ENCODE data around the gene PTPN4.
A peak's percentile ranks its signal among the peaks of the same experiment; 100 is the strongest.

DNA sequence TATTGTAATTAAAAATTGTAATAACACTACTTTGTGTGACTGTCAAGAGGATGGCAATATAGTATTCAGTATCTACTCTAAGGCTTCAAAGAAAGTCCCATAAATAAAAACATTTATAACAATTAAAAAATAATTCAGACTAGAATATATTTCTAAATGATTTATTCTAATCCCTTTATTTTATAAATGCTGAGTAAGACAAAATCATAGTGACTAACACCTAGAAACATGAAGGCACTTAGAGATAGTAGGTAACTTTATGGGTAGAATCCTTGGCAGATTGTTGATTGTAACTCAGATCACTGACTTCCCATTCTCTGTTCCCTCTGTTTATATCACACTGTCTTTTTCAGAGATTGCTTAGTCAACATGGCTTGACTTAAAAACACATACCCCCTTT lies 174.6 kb downstream of the PTPN4 start:
- TF ChIP-seq, protein P1, sequence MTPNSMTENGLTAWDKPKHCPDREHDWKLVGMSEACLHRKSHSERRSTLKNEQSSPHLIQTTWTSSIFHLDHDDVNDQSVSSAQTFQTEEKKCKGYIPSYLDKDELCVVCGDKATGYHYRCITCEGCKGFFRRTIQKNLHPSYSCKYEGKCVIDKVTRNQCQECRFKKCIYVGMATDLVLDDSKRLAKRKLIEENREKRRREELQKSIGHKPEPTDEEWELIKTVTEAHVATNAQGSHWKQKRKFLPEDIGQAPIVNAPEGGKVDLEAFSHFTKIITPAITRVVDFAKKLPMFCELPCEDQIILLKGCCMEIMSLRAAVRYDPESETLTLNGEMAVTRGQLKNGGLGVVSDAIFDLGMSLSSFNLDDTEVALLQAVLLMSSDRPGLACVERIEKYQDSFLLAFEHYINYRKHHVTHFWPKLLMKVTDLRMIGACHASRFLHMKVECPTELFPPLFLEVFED (CRISPR knock-in tag; conservative IDR thresholded peaks at IDR 0.05): no peak
- TF ChIP-seq, protein P2, sequence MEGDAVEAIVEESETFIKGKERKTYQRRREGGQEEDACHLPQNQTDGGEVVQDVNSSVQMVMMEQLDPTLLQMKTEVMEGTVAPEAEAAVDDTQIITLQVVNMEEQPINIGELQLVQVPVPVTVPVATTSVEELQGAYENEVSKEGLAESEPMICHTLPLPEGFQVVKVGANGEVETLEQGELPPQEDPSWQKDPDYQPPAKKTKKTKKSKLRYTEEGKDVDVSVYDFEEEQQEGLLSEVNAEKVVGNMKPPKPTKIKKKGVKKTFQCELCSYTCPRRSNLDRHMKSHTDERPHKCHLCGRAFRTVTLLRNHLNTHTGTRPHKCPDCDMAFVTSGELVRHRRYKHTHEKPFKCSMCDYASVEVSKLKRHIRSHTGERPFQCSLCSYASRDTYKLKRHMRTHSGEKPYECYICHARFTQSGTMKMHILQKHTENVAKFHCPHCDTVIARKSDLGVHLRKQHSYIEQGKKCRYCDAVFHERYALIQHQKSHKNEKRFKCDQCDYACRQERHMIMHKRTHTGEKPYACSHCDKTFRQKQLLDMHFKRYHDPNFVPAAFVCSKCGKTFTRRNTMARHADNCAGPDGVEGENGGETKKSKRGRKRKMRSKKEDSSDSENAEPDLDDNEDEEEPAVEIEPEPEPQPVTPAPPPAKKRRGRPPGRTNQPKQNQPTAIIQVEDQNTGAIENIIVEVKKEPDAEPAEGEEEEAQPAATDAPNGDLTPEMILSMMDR (IDR thresholded peaks at IDR 0.05 in 2 of 3, conservative IDR thresholded peaks at IDR 0.05 in 1 of 3; ENCODE audit: insufficient read depth in 2 of 3, low read depth in 1 of 3, low read length in 3 of 3): no peak
- TF ChIP-seq ZEB2 (IDR thresholded peaks at IDR 0.05) (no peak), ZBTB11 (CRISPR knock-in tag; IDR thresholded peaks at IDR 0.05) (no peak), USF2 (CRISPR knock-in tag; IDR thresholded peaks at IDR 0.05) (no peak), ZBTB7A (IDR thresholded peaks at IDR 0.05; ENCODE audit: borderline replicate concordance, control insufficient read depth, low read depth, low read length) (no peak), ATF2 (CRISPR knock-in tag; IDR thresholded peaks at IDR 0.05) (no peak), CHD2 (IDR thresholded peaks at IDR 0.05; ENCODE audit: low read depth, low read length) (no peak), CHD1 (IDR thresholded peaks at IDR 0.05; ENCODE audit: low read length) (no peak), MAFG (tag; conservative IDR thresholded peaks at IDR 0.05) (peak; percentile 68; the same call in 1 of the 2 replicates), ZNF57 (CRISPR knock-in tag; IDR thresholded peaks at IDR 0.05) (no peak), MXI1 (IDR thresholded peaks at IDR 0.05; ENCODE audit: low read depth, low read length) (no peak), NFE2L1 (tag; IDR thresholded peaks at IDR 0.05; ENCODE audit: borderline replicate concordance, low read depth) (no peak)

Measured in K562 (cell line).